CD4-positive, alpha-beta memory T cell (primary cell): ENCODE results near the gene OR2K2. TPM values are rescaled to one million over a fixed set of nuclear protein-coding genes. Genes with fewer than 3 reads are reported as not detected.
"Not testable (repeated sequence)": the region's sequence is repeated elsewhere in the genome, so short reads cannot be mapped to it uniquely, and the experiment has no call there.

Experiments
- CTCF ChIA-PET: fragments of 350-600 bp; sonication (Branson Sonifier 250); formaldehyde crosslinking; loops from one replicate; lab custom pipeline; 2021; ENCODE audit warnings: inconsistent platforms; ENCODE audit not compliant: partially characterized antibody; lab: Charles Lee
- POLR2A ChIA-PET: fragments of 350-600 bp; sonication (Branson Sonifier 250); formaldehyde crosslinking; loops from one replicate; lab custom pipeline; 2021; ENCODE audit not compliant: partially characterized antibody; lab: Charles Lee
- DNase-seq, 5 donors: peaks; one replicate each; pipeline versions ENCODE4 v3.0.0 to v3.0.0-alpha.2; 2020 to 2022; ENCODE audit warnings: mixed read lengths in 1 of 5
- H3K27ac ChIP-seq: one replicate; pipeline ENCODE4 v1.7.0; 2013; ENCODE audit warnings: low read depth, low read length
- H3K27me3 ChIP-seq: 2 replicates; pipeline ENCODE4 v1.7.0; 2013; ENCODE audit warnings: mild to moderate bottlenecking, low read length, moderate library complexity; ENCODE audit not compliant: insufficient read depth
- H3K36me3 ChIP-seq: 2 replicates; pipeline ENCODE4 v1.7.0; 2013; ENCODE audit warnings: mild to moderate bottlenecking, low read length, moderate library complexity; ENCODE audit not compliant: insufficient read depth
- H3K4me1 ChIP-seq: 2 replicates; pipeline ENCODE4 v1.7.0; 2013; ENCODE audit warnings: mild to moderate bottlenecking, low read length, moderate library complexity; ENCODE audit not compliant: insufficient read depth
- H3K4me3 ChIP-seq, 2 donors: one replicate each; pipeline ENCODE4 v1.7.0; 2013; ENCODE audit warnings: low read length in 2 of 2, mild to moderate bottlenecking in 1 of 2
- H3K9me3 ChIP-seq, 2 donors: one replicate each; pipeline ENCODE4 v1.7.0; 2013; ENCODE audit warnings: low read length in 2 of 2, control low read depth in 1 of 2; ENCODE audit not compliant: control insufficient read depth in 1 of 2
- H3K27ac Mint-ChIP-seq, 7 donors: one replicate each; pipeline ENCODE4 v1.8.0; 2020 to 2021; ENCODE audit warnings: mixed read lengths in 7 of 7, mild to moderate bottlenecking in 6 of 7, inconsistent platforms in 3 of 7, moderate library complexity in 3 of 7
- H3K27me3 Mint-ChIP-seq, 2 donors: one replicate each; pipeline ENCODE4 v1.8.0; 2020 to 2021; ENCODE audit warnings: mixed read lengths in 2 of 2
- H3K36me3 Mint-ChIP-seq, 2 donors: one replicate each; pipeline ENCODE4 v1.8.0; 2020 to 2021; ENCODE audit warnings: mixed read lengths in 2 of 2, inconsistent platforms in 1 of 2, mild to moderate bottlenecking in 1 of 2
- H3K4me1 Mint-ChIP-seq, 4 donors: one replicate each; pipeline ENCODE4 v1.8.0; 2020 to 2021; ENCODE audit warnings: mixed read lengths in 4 of 4, mild to moderate bottlenecking in 1 of 4
- H3K4me3 Mint-ChIP-seq, 8 donors: one replicate each; pipeline ENCODE4 v1.8.0; 2020 to 2021; ENCODE audit warnings: mixed read lengths in 8 of 8, mild to moderate bottlenecking in 7 of 8, moderate library complexity in 6 of 8, inconsistent platforms in 3 of 8
- H3K9me3 Mint-ChIP-seq, 8 donors: one replicate each; pipeline ENCODE4 v1.8.0; 2020 to 2021; ENCODE audit warnings: mixed read lengths in 8 of 8, mild to moderate bottlenecking in 5 of 8, inconsistent platforms in 3 of 8, moderate library complexity in 1 of 8
- intact Hi-C: fragments of 100-400 bp; cut with micrococcal nuclease; formaldehyde crosslinking; loops from one replicate; pipeline ENCODE4 v1.15.1; 2023
- polyA plus RNA-seq, 2 donors: library from polyadenylated mRNA; unstranded; fragments of 300-500 nt; fragmentation: Illumina TruSeq; gene quantifications; one replicate each; pipeline ENCODE4 v1.2.3, GENCODE V29; 2021
- total RNA-seq, 2 experiments: library from RNA; stranded (reverse); gene quantifications; one replicate each; pipeline ENCODE4 v1.2.3, GENCODE V29; 2021

Gene OR2K2
- total and polyA plus RNA-seq, 4 experiments from 2014 or later, result not detected

- DNase-seq, result no peak
- no peaks in the 10 kb centered on the region for H3K4me1 Mint-ChIP-seq
- ChIA-PET POLR2A (no interaction called here), CTCF (no interaction called here)
- Histone ChIP-seq H3K4me1 (no peaks in the 10 kb centered on the region), H3K9me3 (no peaks in the 10 kb centered on the region), H3K4me3 (no peak overlapping the region), H3K36me3 (no peaks in the 10 kb centered on the region), H3K27ac (no peak overlapping the region), H3K27me3 (no peaks in the 10 kb centered on the region)
- H3K4me3 Mint-ChIP-seq, result no peak overlapping the region
- intact Hi-C loops, result no loop called here
- H3K36me3 Mint-ChIP-seq, result no peaks in the 10 kb centered on the region
- peaks cover 0 to 20% (median 4%) of the 10 kb centered on the region in 8 donors for H3K9me3 Mint-ChIP-seq
- H3K27ac Mint-ChIP-seq, result no peak overlapping the region
- H3K27me3 Mint-ChIP-seq, result peaks cover 7 to 10% of the 10 kb centered on the region in 2 donors
Observed at GRCh38 chr9:111316796-111317195, 13.2 kb downstream of the OR2K2 start.

DNA sequence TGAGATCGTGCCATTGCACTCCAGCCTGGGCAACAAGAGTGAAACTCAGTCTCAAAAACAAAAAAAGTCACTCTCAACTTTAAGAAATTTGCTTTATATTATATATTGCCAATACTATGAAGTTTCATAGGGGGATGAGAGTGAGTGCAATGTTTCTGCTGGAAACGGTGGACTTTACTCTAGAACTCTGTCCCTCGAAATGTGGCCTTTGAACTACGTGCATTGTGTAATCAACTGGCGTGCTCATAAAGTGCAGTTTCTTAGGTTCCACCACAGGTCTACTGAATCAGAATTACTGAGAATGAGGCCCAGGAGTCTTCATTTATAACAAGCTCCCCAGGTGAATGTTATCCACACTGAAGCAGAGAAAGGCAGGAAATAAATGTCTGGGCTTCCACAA is 24.1 kb downstream of the OR2K2 start:
- H3K36me3 Mint-ChIP-seq, result no peaks in the 10 kb centered on the region
- DNase-seq, result no peak
- CTCF ChIA-PET, result interaction anchor here (1.4 kb wide), 1 partner anchor 14 kb away, joined by 3 read pairs; no protein-coding TSS in a partner anchor
- Histone ChIP-seq H3K9me3 (no peaks in the 10 kb centered on the region), H3K36me3 (no peaks in the 10 kb centered on the region), H3K27ac (no peak overlapping the region), H3K27me3 (no peaks in the 10 kb centered on the region), H3K4me1 (no peaks in the 10 kb centered on the region), H3K4me3 (no peak overlapping the region)
- H3K27me3 Mint-ChIP-seq, result peaks cover 0 to 2% of the 10 kb centered on the region in 2 donors
- intact Hi-C loops, result no loop called here
- no peak overlapping the region for H3K4me3 Mint-ChIP-seq
- H3K4me1 Mint-ChIP-seq, result no peaks in the 10 kb centered on the region
- POLR2A ChIA-PET, result no interaction called here
- H3K27ac Mint-ChIP-seq, result no peak overlapping the region
- H3K9me3 Mint-ChIP-seq, result peaks cover 0 to 3% (median 0%) of the 10 kb centered on the region in 8 donors

DNA sequence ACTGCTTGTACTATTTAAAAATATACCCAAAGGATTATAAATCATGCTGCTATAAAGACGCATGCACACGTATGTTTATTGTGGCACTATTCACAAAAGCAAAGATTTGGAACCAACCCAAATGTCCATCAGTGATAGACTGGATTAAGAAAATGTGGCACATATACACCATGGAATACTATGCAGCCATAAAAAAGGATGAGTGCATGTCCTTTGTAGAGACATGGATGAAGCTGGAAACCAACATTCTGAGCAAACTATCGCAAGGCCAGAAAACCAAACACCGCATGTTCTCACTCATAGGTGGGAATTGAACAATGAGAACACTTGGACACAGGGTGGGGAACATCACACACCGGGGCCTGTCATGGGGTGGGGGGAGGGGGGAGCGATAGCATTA is 26.0 kb downstream of the OR2K2 start:
- DNase-seq, H3K27me3 Mint-ChIP-seq, H3K4me1 ChIP-seq, H3K9me3 Mint-ChIP-seq, intact Hi-C loops, CTCF ChIA-PET, H3K36me3 ChIP-seq, H3K4me3 ChIP-seq, H3K27me3 ChIP-seq, H3K27ac ChIP-seq, POLR2A ChIA-PET, H3K4me1 Mint-ChIP-seq, H3K36me3 Mint-ChIP-seq, H3K4me3 Mint-ChIP-seq, H3K9me3 ChIP-seq, H3K27ac Mint-ChIP-seq: not testable (repeated sequence)

DNA sequence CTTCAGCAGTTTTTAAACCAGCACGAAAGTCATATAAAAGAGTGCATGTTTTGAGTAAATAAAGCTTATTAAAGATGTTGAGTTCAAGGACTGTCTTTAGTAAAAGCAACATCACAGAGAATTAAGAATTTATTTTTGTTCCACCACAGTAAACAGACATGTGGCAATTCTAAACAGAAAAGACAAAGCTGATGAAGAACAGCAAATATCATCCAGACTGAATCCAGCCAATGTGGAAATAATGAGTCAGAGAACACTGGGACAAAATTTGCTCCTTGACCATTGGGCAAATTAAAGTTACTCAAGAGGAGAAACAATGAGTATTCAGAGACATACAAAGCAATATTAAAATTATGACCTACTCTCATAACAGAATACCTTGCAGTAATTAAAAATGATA is 28.8 kb downstream of the OR2K2 start:
- H3K27ac Mint-ChIP-seq, result no peak overlapping the region
- Histone ChIP-seq H3K4me1 (no peaks in the 10 kb centered on the region), H3K27ac (no peak overlapping the region), H3K4me3 (no peak overlapping the region), H3K27me3 (no peaks in the 10 kb centered on the region), H3K36me3 (no peaks in the 10 kb centered on the region), H3K9me3 (no peaks in the 10 kb centered on the region)
- intact Hi-C loops, result no loop called here
- CTCF ChIA-PET, result interaction anchor here (1.3 to 1.5 kb wide), 3 partner anchors 10 to 1118 kb away, joined by 3 to 4 read pairs (median 3); no protein-coding TSS in a partner anchor
- H3K4me3 Mint-ChIP-seq, result no peak overlapping the region
- DNase-seq, result no peak
- peaks cover 0 to 2% (median 0%) of the 10 kb centered on the region in 4 donors for H3K4me1 Mint-ChIP-seq
- H3K36me3 Mint-ChIP-seq, result no peaks in the 10 kb centered on the region
- peaks cover 0 to 7% (median 0%) of the 10 kb centered on the region in 8 donors for H3K9me3 Mint-ChIP-seq
- peaks cover 0 to 5% of the 10 kb centered on the region in 2 donors for H3K27me3 Mint-ChIP-seq
- POLR2A ChIA-PET, result no interaction called here

GRCh38 chr9:111300140-111300735 is 29.8 kb downstream of the OR2K2 start:
- Mint-ChIP-seq H3K4me1 (peaks cover 0 to 2% (median 0%) of the 10 kb centered on the region in 4 donors), H3K27ac (no peak overlapping the region), H3K27me3 (peaks cover 0 to 5% of the 10 kb centered on the region in 2 donors), H3K36me3 (no peaks in the 10 kb centered on the region), H3K9me3 (peaks cover 0 to 7% (median 0%) of the 10 kb centered on the region in 8 donors), H3K4me3 (no peak overlapping the region)
- Histone ChIP-seq H3K36me3 (no peaks in the 10 kb centered on the region), H3K4me1 (no peaks in the 10 kb centered on the region), H3K27me3 (no peaks in the 10 kb centered on the region), H3K4me3 (no peak overlapping the region), H3K27ac (no peak overlapping the region), H3K9me3 (no peaks in the 10 kb centered on the region)
- intact Hi-C loops, result no loop called here
- ChIA-PET POLR2A (no interaction called here), CTCF (interaction anchor here (1.3 to 1.5 kb wide), 2 partner anchors 13 to 1117 kb away, joined by 3 to 4 read pairs; no protein-coding TSS in a partner anchor)
- no peak for DNase-seq

DNA sequence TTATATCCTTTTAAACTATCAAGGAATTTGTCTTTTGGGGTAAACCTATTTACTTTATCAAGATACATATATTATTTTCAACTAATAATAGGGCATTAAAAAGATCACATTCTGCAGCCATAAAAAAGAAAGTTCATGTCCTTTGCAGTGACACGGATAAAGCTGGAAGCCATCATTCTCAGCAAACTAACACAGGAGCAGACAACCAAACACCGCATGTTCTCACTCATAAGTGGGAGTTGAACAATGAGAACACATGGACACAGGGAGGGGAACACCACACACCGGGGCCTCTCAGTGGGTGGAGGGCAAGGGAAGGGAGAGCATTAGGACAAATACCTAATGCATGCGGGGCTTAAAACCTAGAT is 30.4 kb downstream of the OR2K2 start:
- H3K27ac Mint-ChIP-seq, H3K36me3 Mint-ChIP-seq, CTCF ChIA-PET, H3K4me3 ChIP-seq, H3K27me3 Mint-ChIP-seq, H3K4me1 Mint-ChIP-seq, H3K4me3 Mint-ChIP-seq, DNase-seq, intact Hi-C loops, H3K27ac ChIP-seq, H3K9me3 ChIP-seq, H3K36me3 ChIP-seq, H3K4me1 ChIP-seq, POLR2A ChIA-PET, H3K9me3 Mint-ChIP-seq, H3K27me3 ChIP-seq: not testable (repeated sequence)

DNA sequence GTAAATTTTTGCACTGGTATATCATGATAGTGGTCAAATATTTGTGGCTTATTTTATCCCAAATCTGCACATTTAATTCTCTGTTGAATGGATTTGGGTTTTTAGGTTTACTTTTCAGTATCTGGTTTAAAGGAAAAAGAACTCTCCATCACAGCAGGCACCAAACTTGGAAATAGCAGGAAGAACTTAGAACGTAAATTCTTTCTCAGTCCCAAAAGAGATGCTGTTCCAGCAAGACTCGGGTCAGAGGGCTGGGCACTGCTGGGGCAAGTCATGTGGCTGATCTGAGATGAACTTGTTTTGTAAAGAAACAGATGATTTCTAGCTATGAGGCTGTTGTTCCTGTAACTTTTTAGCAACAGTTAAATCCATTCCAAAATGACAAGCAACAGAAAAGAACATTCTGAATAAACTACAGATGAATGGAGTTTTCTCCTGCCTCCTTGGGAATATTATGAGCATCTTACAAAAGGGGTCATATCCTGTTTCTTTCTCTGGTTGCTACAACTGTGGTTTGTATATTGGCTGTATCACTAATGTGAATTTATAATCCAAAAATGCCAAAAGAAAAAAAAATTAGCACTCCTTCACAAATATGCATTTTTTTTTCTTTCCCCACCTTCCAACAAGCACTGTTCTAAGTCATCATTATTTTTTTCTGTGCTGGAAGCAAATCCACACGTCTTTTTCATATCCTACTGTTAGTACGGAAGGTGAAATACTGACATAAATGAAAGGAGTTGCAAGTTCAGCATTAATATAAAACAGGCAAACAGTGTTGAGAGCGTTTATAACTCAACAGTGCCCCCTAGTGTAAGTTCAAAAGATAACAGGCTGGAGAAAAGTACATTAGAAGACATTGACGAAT is 31.1 kb downstream of the OR2K2 start:
- H3K4me3 Mint-ChIP-seq, result no peak overlapping the region
- Histone ChIP-seq H3K4me1 (no peaks in the 10 kb centered on the region), H3K36me3 (no peaks in the 10 kb centered on the region), H3K27ac (no peak overlapping the region), H3K4me3 (no peak overlapping the region), H3K9me3 (no peaks in the 10 kb centered on the region), H3K27me3 (no peaks in the 10 kb centered on the region)
- H3K27ac Mint-ChIP-seq, result no peak overlapping the region
- peaks cover 0 to 7% (median 0%) of the 10 kb centered on the region in 8 donors for H3K9me3 Mint-ChIP-seq
- ChIA-PET CTCF (interaction anchor here (0.6 to 1.5 kb wide), 5 partner anchors 8 to 1115 kb away, joined by 3 to 8 read pairs (median 3); no protein-coding TSS in a partner anchor), POLR2A (no interaction called here)
- intact Hi-C loops, result no loop called here
- H3K36me3 Mint-ChIP-seq, result no peaks in the 10 kb centered on the region
- H3K4me1 Mint-ChIP-seq, result peaks cover 0 to 2% (median 0%) of the 10 kb centered on the region in 4 donors
- DNase-seq, result peak in 4 of 5 donors; percentile 20 to 31 (median 30)
- H3K27me3 Mint-ChIP-seq, result peaks cover 3 to 4% of the 10 kb centered on the region in 2 donors
